Endothelial cell of umbilical vein (primary cell): ENCODE results near the gene TMEM89. TPM values are rescaled to one million over a fixed set of nuclear protein-coding genes. Genes with fewer than 3 reads are reported as not detected.

Experiments used
- BruUV-seq: library from RNA; stranded (reverse); fragments of 400-500 nt; replicated peaks from 2 replicates; lab custom pipeline; 2021; lab: Mats Ljungman, UMichigan
- CTCF ChIA-PET: fragments of 300-600, 350-600 bp; sonication (Branson Sonifier 250); formaldehyde crosslinking; loops from one replicate; lab custom pipeline; 2021; ENCODE audit warnings: antibody characterized with exemption, inconsistent platforms; lab: Charles Lee
- POLR2A ChIA-PET: fragments of 300-600, 350-600 bp; sonication (Branson Sonifier 250); formaldehyde crosslinking; loops from one replicate; lab custom pipeline; 2021; ENCODE audit warnings: antibody characterized with exemption, inconsistent platforms; lab: Charles Lee
- DNase-seq: peaks from one replicate; pipeline ENCODE4 v3.0.0-alpha.2; 2011; ENCODE audit warnings: low read depth, low spot score
- FAIRE-seq: peaks from 2 replicates; lab custom pipeline; 2011; peaks lifted over from hg19 to GRCh38; lab: Jason Lieb, UNC
- H2AFZ ChIP-seq: 2 replicates; pipeline ENCODE4 v1.6.0; 2012; ENCODE audit warnings: low read depth, low read length, control low read depth, inconsistent platforms
- H3K27ac ChIP-seq: 2 replicates; pipeline ENCODE4 v1.5.1; 2011; ENCODE audit warnings: low read depth, mild to moderate bottlenecking, control low read depth, low read length, moderate library complexity; ENCODE audit not compliant: insufficient read depth
- H3K27me3 ChIP-seq, 2 experiments: 2 replicates each; pipeline versions ENCODE4 v1.6.0 to v1.6.1; 2011; ENCODE audit warnings: low read length in 2 of 2, mixed read lengths in 1 of 2; ENCODE audit not compliant: control insufficient read depth in 2 of 2, insufficient read depth in 2 of 2
- H3K36me3 ChIP-seq, 2 experiments: 2 replicates in 1 of 2; 3 replicates in 1 of 2; pipeline ENCODE4 v1.5.1; 2011; ENCODE audit warnings: low read length in 2 of 2, mild to moderate bottlenecking in 1 of 2, moderate library complexity in 1 of 2; ENCODE audit not compliant: control insufficient read depth in 2 of 2, insufficient read depth in 2 of 2; ENCODE audit errors: extremely low read depth in 1 of 2
- H3K4me1 ChIP-seq: 3 replicates; pipeline ENCODE4 v1.5.1; 2011; ENCODE audit warnings: mild to moderate bottlenecking, low read length; ENCODE audit not compliant: control insufficient read depth, insufficient read depth; ENCODE audit errors: extremely low read depth
- H3K4me2 ChIP-seq: 2 replicates; pipeline ENCODE4 v1.6.1; 2011; ENCODE audit warnings: low read length, control low read depth, mixed read lengths; ENCODE audit not compliant: insufficient read depth
- H3K4me3 ChIP-seq, 3 experiments: fragments of 200-600 bp in 1 of 3; sonication (generic), shearing (Covaris generic) in 1 of 3; replicated peaks in 1 of 3; 2 replicates each; pipeline ENCODE4 v1.5.1; 2011 to 2016; ENCODE audit warnings: control low read depth in 3 of 3, low read length in 3 of 3, mild to moderate bottlenecking in 2 of 3, inconsistent platforms in 1 of 3, low read depth in 1 of 3, moderate library complexity in 1 of 3; ENCODE audit not compliant: insufficient read depth in 1 of 3
- H3K79me2 ChIP-seq: 2 replicates; pipeline ENCODE4 v1.6.0; 2012; ENCODE audit warnings: low read length, inconsistent platforms; ENCODE audit not compliant: control insufficient read depth, insufficient read depth
- H3K9ac ChIP-seq: replicated peaks from 2 replicates; pipeline ENCODE3; 2011; ENCODE audit warnings: low read length, control low read depth; ENCODE audit not compliant: insufficient read depth; ENCODE audit errors: extremely low read depth
- H3K9me1 ChIP-seq: replicated peaks from 3 replicates; pipeline ENCODE4 v1.6.0; 2011; ENCODE audit warnings: mild to moderate bottlenecking, low read length; ENCODE audit not compliant: control insufficient read depth, insufficient read depth; ENCODE audit errors: extremely low read depth
- H3K9me3 ChIP-seq: replicated peaks from 2 replicates; pipeline ENCODE4 v1.5.1; 2012; ENCODE audit warnings: low read length, inconsistent platforms; ENCODE audit not compliant: control insufficient read depth, insufficient read depth
- H4K20me1 ChIP-seq: replicated peaks from 2 replicates; pipeline ENCODE3; 2011; ENCODE audit warnings: mild to moderate bottlenecking, low read length; ENCODE audit not compliant: control insufficient read depth, insufficient read depth; ENCODE audit errors: extremely low read depth
- EZH2 ChIP-seq: IDR thresholded peaks from 2 replicates; pipeline ENCODE4 v1.6.1; 2012; ENCODE audit warnings: borderline replicate concordance, low read depth, mild to moderate bottlenecking, moderate library complexity, low read length, inconsistent platforms; ENCODE audit not compliant: severe bottlenecking
- FOS ChIP-seq: IDR thresholded peaks from 2 replicates; pipeline ENCODE4 v1.6.1; 2011; ENCODE audit warnings: mild to moderate bottlenecking, low read length, moderate library complexity, borderline replicate concordance; ENCODE audit not compliant: insufficient read depth
- GATA2 ChIP-seq: IDR thresholded peaks from 2 replicates; pipeline ENCODE4 v1.7.0; 2011; ENCODE audit warnings: low read depth, mild to moderate bottlenecking, moderate library complexity, mixed read lengths, low read length; ENCODE audit not compliant: insufficient read length, insufficient read depth
- JUN ChIP-seq: IDR thresholded peaks from 2 replicates; pipeline ENCODE4 v1.6.1; 2011; ENCODE audit warnings: borderline replicate concordance, low read depth; ENCODE audit not compliant: insufficient read length, insufficient read depth
- MAX ChIP-seq: IDR thresholded peaks from 2 replicates; pipeline ENCODE4 v1.6.1; 2011; ENCODE audit not compliant: insufficient read depth, insufficient read length
- POLR2A ChIP-seq: IDR thresholded peaks from 2 replicates; pipeline ENCODE4 v1.6.1; 2012; ENCODE audit warnings: low read depth, mild to moderate bottlenecking, control low read depth, low read length
- POLR2AphosphoS5 ChIP-seq: IDR thresholded peaks from 2 replicates; pipeline ENCODE4 v1.6.1; 2012; ENCODE audit warnings: low read depth, mild to moderate bottlenecking, control low read depth, low read length, moderate library complexity; ENCODE audit not compliant: insufficient read depth
- dilution Hi-C: fragments of 300-500 bp; cut with MboI; formaldehyde crosslinking; loops from one replicate; pipeline ENCODE4 v1.15.0; 2019; ENCODE audit warnings: low sequenced_read_pairs; ENCODE audit not compliant: extremely low pct_ligation_motif_present
- intact Hi-C: fragments of 100-400 bp; cut with micrococcal nuclease; formaldehyde crosslinking; loops from one replicate; pipeline ENCODE4 v1.10.0; 2022
- polyA plus RNA-seq, 4 experiments: library from polyadenylated mRNA; depleted of rRNA in 3 of 4; stranded (reverse) in 3 of 4; unstranded in 1 of 4; fragments of >200 nt; gene quantifications; 2 replicates each; pipeline versions ENCODE4 v1.2.1 to v1.2.3, GENCODE V29; 2011 to 2012; ENCODE audit warnings: missing spikeins in 1 of 4
- total RNA-seq: library from RNA; stranded (reverse); gene quantifications from 2 replicates; pipeline ENCODE4 v1.2.3, GENCODE V29; 2021
- TF ChIP-seq, protein P1 (sequence below), 2 donors: IDR thresholded peaks; 1 replicate in 1 of 2; 2 replicates in 1 of 2; pipeline ENCODE4 v1.5.1; 2011; ENCODE audit warnings: low read length in 2 of 2, mild to moderate bottlenecking in 2 of 2, moderate library complexity in 2 of 2, control low read depth in 1 of 2, inconsistent platforms in 1 of 2, low read depth in 1 of 2; ENCODE audit not compliant: insufficient read depth in 1 of 2; ENCODE audit errors: extremely low read depth in 1 of 2

TMEM89 gene
- total and polyA plus RNA-seq, 2 donors (not counting 3 experiments of a cell fraction or from before 2014, with no cell fraction given), result not detected

DNA sequence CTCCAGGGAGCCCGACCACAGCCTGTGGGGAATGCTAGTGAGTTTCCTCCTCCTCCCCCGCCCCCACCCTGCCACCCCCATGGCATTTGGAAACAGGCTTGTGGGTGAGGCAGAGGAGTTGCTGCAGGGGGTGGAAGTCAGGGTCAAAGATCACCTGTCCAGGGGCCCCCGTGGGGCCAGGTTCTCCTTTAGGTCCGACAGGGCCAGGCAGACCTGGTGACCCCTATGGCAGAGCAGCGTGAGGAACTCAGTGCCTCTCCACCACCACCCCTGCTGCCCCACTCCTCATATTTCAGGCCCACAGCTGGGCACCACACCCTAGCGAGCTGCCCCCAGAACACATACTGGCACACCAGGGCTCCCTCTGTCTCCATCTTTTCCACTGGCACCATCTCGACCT, 49.1 kb downstream of the TMEM89 start:
- no peaks in the 10 kb centered on the region for H3K9me3 ChIP-seq
- ChIA-PET CTCF (interaction anchor here (1.3 to 2.2 kb wide), 4 partner anchors 14 to 137 kb away, joined by 3 to 7 read pairs (median 4); partner anchors contain the start of genes PFKFB4 and SLC26A6), POLR2A (no interaction called here)
- FAIRE-seq (no peak), DNase-seq (no peak)
- no peaks in the 10 kb centered on the region for H4K20me1 ChIP-seq
- H3K9ac ChIP-seq, result no peak overlapping the region
- H3K9me1 ChIP-seq, result no peaks in the 10 kb centered on the region
- intact Hi-C loops, result no loop called here
- H3K36me3 ChIP-seq, result no peaks in the 10 kb centered on the region
- BruUV-seq, result no TSS peak
- no peaks in the 10 kb centered on the region for H3K79me2 ChIP-seq
- no peak for TF ChIP-seq POLR2A
- TF ChIP-seq EZH2, result no peak
- TF ChIP-seq MAX, result no peak
- no peak for TF ChIP-seq GATA2
- TF ChIP-seq JUN, result no peak
- TF ChIP-seq, protein P1, sequence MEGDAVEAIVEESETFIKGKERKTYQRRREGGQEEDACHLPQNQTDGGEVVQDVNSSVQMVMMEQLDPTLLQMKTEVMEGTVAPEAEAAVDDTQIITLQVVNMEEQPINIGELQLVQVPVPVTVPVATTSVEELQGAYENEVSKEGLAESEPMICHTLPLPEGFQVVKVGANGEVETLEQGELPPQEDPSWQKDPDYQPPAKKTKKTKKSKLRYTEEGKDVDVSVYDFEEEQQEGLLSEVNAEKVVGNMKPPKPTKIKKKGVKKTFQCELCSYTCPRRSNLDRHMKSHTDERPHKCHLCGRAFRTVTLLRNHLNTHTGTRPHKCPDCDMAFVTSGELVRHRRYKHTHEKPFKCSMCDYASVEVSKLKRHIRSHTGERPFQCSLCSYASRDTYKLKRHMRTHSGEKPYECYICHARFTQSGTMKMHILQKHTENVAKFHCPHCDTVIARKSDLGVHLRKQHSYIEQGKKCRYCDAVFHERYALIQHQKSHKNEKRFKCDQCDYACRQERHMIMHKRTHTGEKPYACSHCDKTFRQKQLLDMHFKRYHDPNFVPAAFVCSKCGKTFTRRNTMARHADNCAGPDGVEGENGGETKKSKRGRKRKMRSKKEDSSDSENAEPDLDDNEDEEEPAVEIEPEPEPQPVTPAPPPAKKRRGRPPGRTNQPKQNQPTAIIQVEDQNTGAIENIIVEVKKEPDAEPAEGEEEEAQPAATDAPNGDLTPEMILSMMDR (IDR thresholded peaks at IDR 0.05; ENCODE audit: extremely low read depth in 1 of 2, insufficient read depth in 1 of 2, low read depth in 1 of 2, low read length in 2 of 2), result no peak
- no peak for TF ChIP-seq FOS
- no peak for TF ChIP-seq POLR2AphosphoS5
- no peak overlapping the region for H3K4me2 ChIP-seq
- no peak overlapping the region for H2AFZ ChIP-seq
- dilution Hi-C loops, result no loop called here
- H3K27ac ChIP-seq, result no peak overlapping the region
- no peak overlapping the region for H3K4me3 ChIP-seq
- no peaks in the 10 kb centered on the region for H3K4me1 ChIP-seq
- H3K27me3 ChIP-seq, result no peaks in the 10 kb centered on the region
